ENCODE results near the gene P4HA2. TPM values are rescaled to one million over a fixed set of nuclear protein-coding genes. Genes with fewer than 3 reads are reported as not detected.

P4HA2 gene
- total and polyA plus RNA-seq, 2 donors (not counting 3 experiments of a cell fraction or from before 2014, with no cell fraction given) = 37.6 to 58.7 TPM

DNA sequence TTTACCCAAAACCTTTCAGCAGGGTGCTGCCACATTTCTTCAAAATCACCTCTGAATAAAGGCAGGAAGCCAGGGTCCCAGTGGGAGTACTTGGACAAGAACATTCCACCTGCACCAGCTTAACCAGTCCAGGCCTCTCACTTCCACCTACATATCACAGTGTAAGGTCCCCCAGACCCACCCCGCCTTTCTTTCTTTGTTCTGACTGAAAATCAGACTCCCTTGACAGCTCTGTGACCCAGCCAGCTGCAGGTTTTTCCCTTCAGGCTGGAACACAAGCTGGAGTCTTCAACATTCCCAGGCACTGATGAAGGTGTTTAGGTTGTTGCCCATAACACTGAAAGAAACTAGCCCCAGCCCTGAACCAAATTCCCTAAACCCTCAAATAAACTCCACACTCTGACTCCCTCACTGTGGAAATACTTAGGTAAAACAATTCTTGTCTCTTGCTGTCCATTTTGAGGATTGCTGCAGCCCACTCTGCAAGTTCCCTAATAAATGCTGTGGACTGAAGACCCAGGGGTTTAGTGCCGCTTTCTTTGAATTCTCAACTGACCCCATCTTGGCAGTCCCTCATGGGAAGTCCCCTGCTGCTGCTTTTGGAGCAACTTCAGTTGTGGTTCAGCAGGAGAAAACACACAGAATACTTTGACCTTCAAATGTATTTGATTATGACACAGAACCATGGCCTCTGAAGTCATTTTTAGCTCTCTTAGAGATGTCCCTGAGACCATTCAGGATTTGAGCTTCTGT lies 24.8 kb downstream of the P4HA2 start:
- H3K9me1 ChIP-seq (replicated peaks; ENCODE audit: control insufficient read depth, extremely low read depth, insufficient read depth, low read length) = no peaks in the 10 kb centered on the region
- H3K4me3 ChIP-seq (replicated peaks in 1 of 3; ENCODE audit: insufficient read depth in 1 of 3, low read depth in 1 of 3, low read length in 3 of 3) = no peak overlapping the region
- ChIA-PET CTCF (interaction anchor here (1.0 to 4.7 kb wide), 4 partner anchors 13 to 35 kb away, joined by 3 to 21 read pairs (median 4); partner anchors contain the start of gene P4HA2), POLR2A (no interaction called here)
- TF ChIP-seq MAX (IDR thresholded peaks at IDR 0.05; ENCODE audit: insufficient read depth, insufficient read length) = no peak
- TF ChIP-seq CTCF (IDR thresholded peaks at IDR 0.05; ENCODE audit: extremely low read depth in 1 of 2, insufficient read depth in 1 of 2, low read depth in 1 of 2, low read length in 2 of 2) = no peak
- TF ChIP-seq GATA2 (IDR thresholded peaks at IDR 0.05; ENCODE audit: insufficient read depth, insufficient read length, low read depth, low read length) = no peak
- TF ChIP-seq MYC (IDR thresholded peaks at IDR 0.05; ENCODE audit: low read depth, low read length) = no peak
- TF ChIP-seq JUN (IDR thresholded peaks at IDR 0.05; ENCODE audit: borderline replicate concordance, insufficient read depth, insufficient read length, low read depth) = no peak
- no peak for TF ChIP-seq EZH2 (IDR thresholded peaks at IDR 0.05; ENCODE audit: borderline replicate concordance, low read depth, low read length, severe bottlenecking)
- TF ChIP-seq POLR2AphosphoS5 (IDR thresholded peaks at IDR 0.05; ENCODE audit: insufficient read depth, low read depth, low read length) = no peak
- TF ChIP-seq FOS (IDR thresholded peaks at IDR 0.05; ENCODE audit: borderline replicate concordance, insufficient read depth, low read length) = no peak
- TF ChIP-seq POLR2A (IDR thresholded peaks at IDR 0.05; ENCODE audit: low read depth, low read length) = no peak
- H3K79me2 ChIP-seq (ENCODE audit: control insufficient read depth, insufficient read depth, low read length) = no peaks in the 10 kb centered on the region
- H3K4me2 ChIP-seq (ENCODE audit: insufficient read depth, low read length) = no peak overlapping the region
- no peaks in the 10 kb centered on the region for H3K4me1 ChIP-seq (ENCODE audit: control insufficient read depth, extremely low read depth, insufficient read depth, low read length)
- DNase-seq (ENCODE audit: low read depth, low spot score) (no peak), FAIRE-seq (no peak)
- no peak overlapping the region for H3K9ac ChIP-seq (replicated peaks; ENCODE audit: extremely low read depth, insufficient read depth, low read length)
- peaks cover 4 to 18% of the 10 kb centered on the region in 2 experiments for H3K36me3 ChIP-seq (ENCODE audit: control insufficient read depth in 2 of 2, extremely low read depth in 1 of 2, insufficient read depth in 2 of 2, low read length in 2 of 2)
- no peaks in the 10 kb centered on the region for H3K27me3 ChIP-seq (ENCODE audit: control insufficient read depth in 2 of 2, insufficient read depth in 2 of 2, low read length in 2 of 2)
- no peaks in the 10 kb centered on the region for H3K9me3 ChIP-seq (replicated peaks; ENCODE audit: control insufficient read depth, insufficient read depth, low read length)
- no peaks in the 10 kb centered on the region for H4K20me1 ChIP-seq (replicated peaks; ENCODE audit: control insufficient read depth, extremely low read depth, insufficient read depth, low read length)
- dilution Hi-C loops (cut with MboI; ENCODE audit: extremely low pct_ligation_motif_present, low sequenced_read_pairs) = no loop called here
- BruUV-seq (replicated peaks) = no TSS peak
- intact Hi-C loops (cut with micrococcal nuclease) = no loop called here
- H3K27ac ChIP-seq (ENCODE audit: insufficient read depth, low read depth, low read length) = no peak overlapping the region
- H2AFZ ChIP-seq (ENCODE audit: low read depth, low read length) = no peak overlapping the region

All from endothelial cell of umbilical vein (primary cell).